ENCODE data around the gene SLC32A1.

Gene SLC32A1

DNA sequence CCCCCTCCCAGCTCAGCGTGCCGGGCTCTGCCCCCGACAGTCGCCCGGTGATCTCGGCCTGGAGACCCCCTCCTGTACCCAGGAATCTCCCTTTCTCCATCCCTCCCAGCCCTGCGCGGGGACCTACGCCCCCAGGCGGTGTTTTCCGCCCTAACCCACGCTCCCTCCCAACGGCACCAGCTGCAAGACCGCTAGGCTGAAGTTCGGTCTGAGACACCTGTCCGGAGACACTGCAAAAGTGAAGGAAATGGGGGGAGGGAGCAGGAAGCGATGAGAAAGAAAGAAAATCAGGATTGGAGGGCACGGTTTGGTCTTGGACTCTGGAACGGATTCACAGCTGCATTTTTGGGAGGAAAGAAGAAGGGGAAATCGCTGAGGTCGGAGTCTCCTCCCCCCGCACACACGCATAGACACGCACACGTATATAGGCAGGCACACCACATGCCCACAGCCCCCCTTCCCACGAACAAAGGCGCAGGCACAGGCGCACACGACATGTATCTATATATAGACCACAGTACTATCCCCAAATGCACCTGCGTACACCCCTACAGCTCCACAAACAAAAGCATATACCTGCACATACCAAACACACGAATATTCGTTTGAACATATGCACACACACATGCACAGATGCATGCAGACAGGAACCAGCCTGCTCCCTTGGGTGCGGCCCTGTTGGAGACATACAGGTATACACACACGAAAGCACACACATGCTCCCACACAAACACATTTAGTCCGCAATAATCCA is 1.0 kb downstream of the SLC32A1 start:
- DNase-seq (ENCODE audit: low spot score), result no peak

DNA sequence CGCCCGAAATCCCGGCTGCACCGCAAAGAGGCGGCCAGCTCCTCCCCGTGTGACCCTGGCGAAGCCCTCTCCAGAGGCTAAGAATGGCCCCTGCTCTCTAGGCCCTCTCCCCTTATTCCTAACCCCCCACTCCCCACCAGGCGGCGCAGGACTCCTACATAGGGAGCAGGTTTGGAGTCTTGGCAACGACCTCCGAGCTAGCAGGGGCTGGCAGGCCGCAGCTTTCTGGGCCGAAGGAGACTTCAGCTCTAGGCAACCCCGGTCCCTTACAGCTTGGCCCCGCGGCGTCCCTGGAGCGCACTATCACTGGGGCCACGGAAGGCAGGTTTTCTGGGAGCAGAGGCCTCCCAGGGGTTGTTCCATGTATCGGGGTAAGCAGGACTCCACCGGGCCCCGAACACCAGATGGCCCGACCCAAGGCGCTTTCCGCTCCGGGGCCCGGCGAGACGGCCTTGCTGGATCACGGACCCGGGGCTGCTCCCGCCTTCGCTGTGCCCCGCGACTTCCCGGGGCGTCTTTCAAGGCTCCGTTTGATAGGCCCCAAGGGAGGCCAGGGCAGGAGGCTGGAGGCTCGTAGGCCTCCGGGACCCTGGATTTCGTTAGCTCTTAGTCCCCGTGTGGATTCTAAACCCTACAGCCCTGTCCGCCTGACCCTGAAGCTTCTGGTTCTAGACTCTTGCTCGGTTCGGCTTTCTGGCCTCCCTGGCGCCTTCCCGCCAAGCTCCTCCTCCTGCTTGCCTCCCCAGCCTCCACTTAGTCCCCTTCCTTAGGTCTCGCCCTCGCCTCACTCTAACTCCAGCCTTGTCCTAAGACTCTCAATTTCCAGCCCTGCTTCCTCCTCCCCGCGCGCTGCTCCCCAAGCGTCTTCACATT is 1.9 kb downstream of the SLC32A1 start:
- no peak for DNase-seq (ENCODE audit: low spot score)

DNA sequence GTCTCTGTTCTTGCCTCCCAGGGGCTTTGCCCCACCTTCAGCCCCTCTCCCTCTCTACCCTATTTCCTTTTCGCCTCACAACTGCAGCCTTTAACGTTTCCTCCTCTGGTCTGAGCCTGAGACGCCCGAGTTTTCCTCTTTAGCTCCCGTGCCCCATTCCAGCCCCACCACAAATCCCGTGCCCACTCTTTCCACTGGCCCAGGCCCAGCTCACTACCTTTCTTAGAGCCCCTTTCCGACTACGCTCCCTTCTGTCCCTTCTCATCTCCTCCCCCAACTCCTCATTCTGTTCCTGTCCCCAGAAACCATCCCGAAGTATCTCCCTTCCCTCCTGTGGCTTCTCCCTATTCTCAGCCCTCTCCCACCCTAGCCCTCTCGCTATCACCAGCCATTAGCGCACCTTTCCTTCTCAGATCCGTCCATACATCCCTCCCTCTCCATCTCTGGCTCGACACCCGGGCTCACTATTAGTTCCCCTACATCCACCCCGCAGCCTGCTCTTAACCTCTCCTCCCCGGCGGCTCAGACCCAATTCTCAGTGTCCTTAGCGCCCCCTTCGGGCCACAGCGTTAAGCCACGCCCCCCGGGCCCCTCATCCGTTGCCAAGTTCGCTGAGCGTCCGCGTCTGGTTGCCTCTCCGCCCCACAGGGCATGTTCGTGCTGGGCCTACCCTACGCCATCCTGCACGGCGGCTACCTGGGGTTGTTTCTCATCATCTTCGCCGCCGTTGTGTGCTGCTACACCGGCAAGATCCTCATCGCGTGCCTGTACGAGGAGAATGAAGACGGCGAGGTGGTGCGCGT is 2.7 kb downstream of the SLC32A1 start:
- peak; percentile 51 for DNase-seq (ENCODE audit: low spot score)

- DNase-seq (ENCODE audit: low spot score), result no peak
Measured at GRCh38 chr20:38727607-38728190, 3.4 kb downstream of the SLC32A1 start.

GRCh38 chr20:38728191-38728781 is 4.0 kb downstream of the SLC32A1 start:
- DNase-seq (ENCODE audit: low spot score), result no peak

DNA sequence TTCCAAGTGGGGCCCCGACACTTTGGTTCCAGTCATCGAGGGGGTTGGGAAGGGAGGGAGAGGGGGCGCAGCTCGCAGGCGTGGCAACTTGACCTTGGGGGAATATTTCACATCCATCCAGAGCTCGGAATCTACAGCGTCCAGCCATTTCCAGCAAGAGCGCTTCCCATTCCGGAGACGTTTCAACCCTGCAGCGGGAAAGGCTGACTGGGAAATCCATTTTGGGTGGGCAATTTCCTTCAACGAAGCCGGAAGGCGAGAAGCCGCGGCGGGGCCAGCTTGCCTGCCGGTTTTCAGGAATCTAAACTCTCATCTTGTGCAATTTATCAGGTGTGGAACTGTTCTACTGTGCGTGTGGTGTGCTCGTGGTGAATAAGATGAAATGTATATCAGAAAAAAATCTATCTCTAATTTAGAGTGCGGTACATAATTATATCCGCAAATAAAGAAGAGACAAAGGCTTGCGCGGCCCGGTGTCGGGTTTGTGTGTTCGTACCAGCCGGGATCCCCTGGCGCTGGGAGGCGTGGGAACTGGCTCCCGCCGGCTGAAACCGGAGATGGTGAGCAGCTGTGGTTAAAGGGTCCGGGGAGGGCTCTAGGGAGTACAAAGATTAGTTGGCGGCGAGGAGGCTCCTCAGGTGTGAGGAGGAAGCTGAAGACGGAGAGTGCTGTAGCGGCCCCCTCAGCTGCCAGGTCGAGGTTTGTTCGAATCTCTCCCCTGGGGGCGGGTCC is 4.8 kb downstream of the SLC32A1 start:
- no peak for DNase-seq (ENCODE audit: low spot score)

GRCh38 chr20:38729767-38730166 is 5.5 kb downstream of the SLC32A1 start:
- DNase-seq (ENCODE audit: low spot score), result no peak

DNA sequence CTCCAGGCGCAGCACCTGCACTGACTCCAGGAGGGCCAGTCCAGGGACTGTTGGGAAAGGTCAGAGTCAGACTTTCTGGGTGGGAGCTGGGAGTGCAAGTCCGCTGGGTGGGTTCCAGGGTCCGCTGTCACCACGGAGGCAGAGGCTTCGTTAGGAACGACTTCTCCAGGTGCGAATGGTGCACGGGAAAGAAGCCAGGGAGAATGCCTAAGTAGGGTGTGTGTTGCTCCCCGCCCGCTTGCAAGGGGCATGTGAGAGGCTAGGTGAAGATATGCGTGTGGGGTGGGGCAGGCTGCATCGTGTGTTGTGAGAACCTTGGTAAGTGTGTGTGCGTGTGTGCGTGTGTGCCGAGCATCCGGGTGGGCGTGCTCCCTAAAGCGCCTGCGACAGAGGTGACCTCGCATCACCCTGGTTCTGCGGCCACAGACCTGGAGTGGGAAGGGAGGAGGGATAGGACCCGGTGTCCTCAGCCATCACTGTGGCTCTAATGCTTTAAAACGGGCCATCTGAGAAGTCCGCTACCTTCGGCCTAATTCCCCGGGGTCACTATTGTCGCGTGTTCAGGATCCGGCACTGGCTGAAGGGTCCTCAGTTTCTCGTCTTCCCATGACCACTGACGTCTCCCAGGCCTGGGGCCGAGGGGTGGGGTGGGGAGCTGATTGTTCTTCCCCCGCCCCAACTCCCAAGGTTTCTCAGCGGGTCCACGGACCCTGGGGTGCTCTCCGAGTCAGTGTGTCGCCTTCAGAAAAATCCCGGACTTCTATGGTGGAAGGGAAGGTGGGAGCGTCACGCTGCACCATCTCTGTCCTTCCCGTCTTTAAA is 6.1 kb downstream of the SLC32A1 start:
- DNase-seq (ENCODE audit: low spot score), result no peak

GRCh38 chr20:38730989-38731737 is 6.9 kb downstream of the SLC32A1 start:
- peak; percentile 75 for DNase-seq (ENCODE audit: low spot score)

- no peak for DNase-seq (ENCODE audit: low spot score)
Measured at GRCh38 chr20:38731738-38732113, 7.4 kb downstream of the SLC32A1 start.

- DNase-seq (ENCODE audit: low spot score), result no peak
Measured at GRCh38 chr20:38732981-38733380, 8.7 kb downstream of the SLC32A1 start.

DNA sequence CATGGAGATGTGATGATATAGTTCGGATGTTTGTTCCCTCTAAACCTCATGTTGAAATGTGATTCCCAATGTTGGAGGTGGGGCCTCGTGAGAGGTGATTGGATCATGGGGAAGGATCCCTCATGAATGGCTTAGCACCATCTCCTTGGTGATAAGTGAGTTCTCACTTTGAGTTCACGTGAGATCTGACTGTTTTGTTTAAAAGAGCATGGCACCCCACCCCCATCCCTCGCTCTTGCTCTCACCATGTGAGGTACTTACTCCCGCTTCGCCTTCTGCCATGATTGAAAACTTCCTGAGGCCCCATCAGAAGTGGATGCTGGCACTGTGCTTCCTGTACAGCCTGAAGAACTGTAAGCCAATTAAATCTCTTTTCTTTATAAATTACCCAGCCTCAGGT is 10.9 kb downstream of the SLC32A1 start:
- no peak for DNase-seq (ENCODE audit: low spot score)

DNA sequence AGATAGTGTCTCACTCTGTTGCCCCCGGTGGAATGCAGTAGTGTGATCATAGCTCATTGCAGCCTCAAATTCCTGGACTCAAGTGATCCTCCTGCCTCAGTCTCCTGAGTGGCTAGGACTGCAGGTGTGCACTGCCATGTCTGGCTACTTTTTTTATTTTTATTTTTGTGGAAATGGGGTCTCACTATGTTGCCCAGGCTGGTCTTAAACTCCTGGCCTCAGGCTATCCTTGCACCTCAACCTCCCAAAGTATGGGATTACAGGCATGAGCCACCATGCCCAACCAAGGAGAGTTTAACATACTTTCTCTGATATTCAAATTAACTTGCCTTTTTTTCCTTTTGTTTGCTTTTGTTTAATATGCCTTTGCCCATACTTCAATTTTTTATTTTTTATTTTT is 13.6 kb downstream of the SLC32A1 start:
- DNase-seq (ENCODE audit: low spot score), result no peak

DNA sequence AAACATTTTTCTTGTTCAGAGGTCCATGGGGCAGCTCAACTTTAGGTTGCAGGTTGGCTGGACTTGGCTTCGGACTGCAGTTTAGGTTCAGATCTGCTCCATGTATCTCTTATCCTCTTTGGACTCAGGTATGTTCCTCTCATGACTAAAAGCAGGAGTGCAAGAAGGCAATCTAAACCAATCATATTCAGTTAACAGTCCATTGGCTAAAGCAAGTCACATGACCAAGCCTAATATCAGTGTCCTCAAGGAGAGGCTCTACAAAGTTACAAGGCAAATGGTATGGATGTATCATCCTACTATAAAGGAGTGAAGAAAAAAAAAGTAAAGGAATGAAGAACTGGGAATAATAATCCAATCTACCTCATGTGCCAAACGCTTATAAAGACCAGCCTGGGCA is 21.5 kb downstream of the SLC32A1 start:
- DNase-seq (ENCODE audit: low spot score), result no peak

- DNase-seq (ENCODE audit: low spot score), result no peak
Measured at GRCh38 chr20:38747495-38748096, 23.3 kb downstream of the SLC32A1 start.

- peak; percentile 94 for DNase-seq (ENCODE audit: low spot score)
Measured at GRCh38 chr20:38748097-38748860, 24.0 kb downstream of the SLC32A1 start, which contains the start of gene ACTR5. ACTR5 (plus strand) TSS chr20:38748460; CDS start chr20:38748479, 19 bp downstream.

DNA sequence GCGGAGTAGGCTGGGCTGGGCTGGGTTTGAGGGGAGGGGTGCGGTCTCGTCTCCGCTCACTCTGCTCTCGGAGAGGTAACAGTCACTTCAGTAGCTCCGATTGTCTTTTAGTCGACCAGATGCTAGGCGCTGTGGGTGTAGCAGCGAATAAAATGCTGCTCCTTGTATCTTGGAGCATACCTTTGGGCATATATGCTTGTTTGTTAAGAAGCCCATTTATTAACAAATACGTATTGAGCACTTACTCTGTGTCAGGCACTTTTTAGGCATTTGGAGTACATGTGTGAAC is 24.5 kb downstream of the SLC32A1 start:
- DNase-seq (ENCODE audit: low spot score), result peak; percentile 34

GRCh38 chr20:38751360-38751976 is 27.2 kb downstream of the SLC32A1 start:
- DNase-seq (ENCODE audit: low spot score), result peak; percentile 74

Measured in hematopoietic multipotent progenitor cell treated with erythropoietin and hydrocortisone succinate and interleukin-3 and kit ligand, for 15 days (in vitro differentiated cells).